Activated gamma-delta T cell (primary cell): ENCODE results near the gene AGBL3.

Source experiments
- DNase-seq: peaks from one replicate; lab custom pipeline; 2025; lab: John Stamatoyannopoulos, UW
- total RNA-seq, 2 donors: gene quantifications; one replicate each; lab custom pipeline; 2026; lab: John Stamatoyannopoulos, UW

The AGBL3 gene
- total RNA-seq, result 6.0 to 8.1 reads per million in 2 donors

- peak; percentile 61 for DNase-seq
These were observed at the start of gene AGBL3 for GRCh38 chr7:134986363-134987251. Gene AGBL3 (plus strand): TSS chr7:134986508. CDS start chr7:134987934, 1,426 bp downstream.

- DNase-seq, result no peak
These were observed 49.3 kb upstream of the AGBL3 start for GRCh38 chr7:134936893-134937510.

- DNase-seq, result no peak
These were observed 48.2 kb upstream of the AGBL3 start for GRCh38 chr7:134938141-134938540.

- DNase-seq, result no peak
These were observed 47.2 kb upstream of the AGBL3 start for GRCh38 chr7:134939136-134939535.

- DNase-seq, result no peak
These were observed 45.6 kb upstream of the AGBL3 start for GRCh38 chr7:134940729-134941128.

GRCh38 chr7:134941185-134941900, 45.0 kb upstream of the AGBL3 start:
- no peak for DNase-seq

- DNase-seq, result no peak
These were observed 44.4 kb upstream of the AGBL3 start for GRCh38 chr7:134941952-134942351.

GRCh38 chr7:134942690-134943466, 43.4 kb upstream of the AGBL3 start:
- DNase-seq, result no peak

- no peak for DNase-seq
These were observed 42.4 kb upstream of the AGBL3 start for GRCh38 chr7:134943785-134944400.

GRCh38 chr7:134945691-134946090, 40.6 kb upstream of the AGBL3 start:
- DNase-seq, result no peak

GRCh38 chr7:134946260-134946659, 40.0 kb upstream of the AGBL3 start:
- no peak for DNase-seq

- no peak for DNase-seq
These were observed 39.0 kb upstream of the AGBL3 start for GRCh38 chr7:134947329-134947728.

- no peak for DNase-seq
These were observed 38.5 kb upstream of the AGBL3 start for GRCh38 chr7:134947831-134948230.

GRCh38 chr7:134948246-134948645, 38.1 kb upstream of the AGBL3 start:
- DNase-seq, result no peak

- no peak for DNase-seq
These were observed 37.6 kb upstream of the AGBL3 start for GRCh38 chr7:134948736-134949135.

GRCh38 chr7:134949171-134949570, 37.1 kb upstream of the AGBL3 start:
- DNase-seq, result no peak

- no peak for DNase-seq
These were observed 31.9 kb upstream of the AGBL3 start for GRCh38 chr7:134954197-134955082.

GRCh38 chr7:134957005-134957404, 29.3 kb upstream of the AGBL3 start:
- DNase-seq, result no peak

- DNase-seq, result no peak
These were observed 26.5 kb upstream of the AGBL3 start for GRCh38 chr7:134959810-134960209.

GRCh38 chr7:134962270-134962780, 24.0 kb upstream of the AGBL3 start:
- DNase-seq, result no peak
